ENCODE data around the gene ITPK1. TPM values are rescaled to one million over a fixed set of nuclear protein-coding genes. Genes with fewer than 3 reads are reported as not detected.

Gene ITPK1
- total RNA-seq, 1 donor from 2014 or later, result 59.8 TPM

- Mint-ChIP-seq H3K27ac (ENCODE audit: unreplicated experiment) (no peak overlapping the region), H3K36me3 (ENCODE audit: low read depth) (no peaks in the 10 kb centered on the region), H3K27me3 (ENCODE audit: low read depth) (no peaks in the 10 kb centered on the region), H3K9me3 (no peaks in the 10 kb centered on the region), H3K4me1 (peaks cover 4% of the 10 kb centered on the region), H3K4me3 (no peak overlapping the region)
- DNase-seq (ENCODE audit: low read depth, low spot score), result no peak
- TF ChIP-seq, protein P1, sequence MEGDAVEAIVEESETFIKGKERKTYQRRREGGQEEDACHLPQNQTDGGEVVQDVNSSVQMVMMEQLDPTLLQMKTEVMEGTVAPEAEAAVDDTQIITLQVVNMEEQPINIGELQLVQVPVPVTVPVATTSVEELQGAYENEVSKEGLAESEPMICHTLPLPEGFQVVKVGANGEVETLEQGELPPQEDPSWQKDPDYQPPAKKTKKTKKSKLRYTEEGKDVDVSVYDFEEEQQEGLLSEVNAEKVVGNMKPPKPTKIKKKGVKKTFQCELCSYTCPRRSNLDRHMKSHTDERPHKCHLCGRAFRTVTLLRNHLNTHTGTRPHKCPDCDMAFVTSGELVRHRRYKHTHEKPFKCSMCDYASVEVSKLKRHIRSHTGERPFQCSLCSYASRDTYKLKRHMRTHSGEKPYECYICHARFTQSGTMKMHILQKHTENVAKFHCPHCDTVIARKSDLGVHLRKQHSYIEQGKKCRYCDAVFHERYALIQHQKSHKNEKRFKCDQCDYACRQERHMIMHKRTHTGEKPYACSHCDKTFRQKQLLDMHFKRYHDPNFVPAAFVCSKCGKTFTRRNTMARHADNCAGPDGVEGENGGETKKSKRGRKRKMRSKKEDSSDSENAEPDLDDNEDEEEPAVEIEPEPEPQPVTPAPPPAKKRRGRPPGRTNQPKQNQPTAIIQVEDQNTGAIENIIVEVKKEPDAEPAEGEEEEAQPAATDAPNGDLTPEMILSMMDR (conservative IDR thresholded peaks at IDR 0.05), result no peak
Observed at GRCh38 chr14:92950773-92951172, 165.0 kb downstream of the ITPK1 start.

- peaks cover 4% of the 10 kb centered on the region for H3K4me1 Mint-ChIP-seq
- no peak overlapping the region for H3K27ac Mint-ChIP-seq (ENCODE audit: unreplicated experiment)
- H3K36me3 Mint-ChIP-seq (ENCODE audit: low read depth), result no peaks in the 10 kb centered on the region
- no peaks in the 10 kb centered on the region for H3K27me3 Mint-ChIP-seq (ENCODE audit: low read depth)
- TF ChIP-seq, protein P1 (conservative IDR thresholded peaks at IDR 0.05), result no peak
- DNase-seq (ENCODE audit: low read depth, low spot score), result no peak
- no peak overlapping the region for H3K4me3 Mint-ChIP-seq
- H3K9me3 Mint-ChIP-seq, result no peaks in the 10 kb centered on the region
Observed at GRCh38 chr14:92950193-92950540, 165.6 kb downstream of the ITPK1 start.

GRCh38 chr14:92949496-92950192, 166.1 kb downstream of the ITPK1 start:
- H3K4me3 Mint-ChIP-seq, result no peak overlapping the region
- peaks cover 4% of the 10 kb centered on the region for H3K4me1 Mint-ChIP-seq
- no peaks in the 10 kb centered on the region for H3K36me3 Mint-ChIP-seq (ENCODE audit: low read depth)
- H3K27ac Mint-ChIP-seq (ENCODE audit: unreplicated experiment), result no peak overlapping the region
- no peaks in the 10 kb centered on the region for H3K9me3 Mint-ChIP-seq
- DNase-seq (ENCODE audit: low read depth, low spot score), result no peak
- no peaks in the 10 kb centered on the region for H3K27me3 Mint-ChIP-seq (ENCODE audit: low read depth)
- TF ChIP-seq, protein P1 (conservative IDR thresholded peaks at IDR 0.05), result no peak

- Mint-ChIP-seq H3K27ac (ENCODE audit: unreplicated experiment) (no peak overlapping the region), H3K9me3 (no peaks in the 10 kb centered on the region), H3K36me3 (ENCODE audit: low read depth) (no peaks in the 10 kb centered on the region), H3K4me3 (no peak overlapping the region), H3K4me1 (peaks cover 4% of the 10 kb centered on the region), H3K27me3 (ENCODE audit: low read depth) (no peaks in the 10 kb centered on the region)
- DNase-seq (ENCODE audit: low read depth, low spot score), result no peak
- TF ChIP-seq, protein P1 (conservative IDR thresholded peaks at IDR 0.05), result no peak
Observed at GRCh38 chr14:92948647-92949046, 167.1 kb downstream of the ITPK1 start.

DNA sequence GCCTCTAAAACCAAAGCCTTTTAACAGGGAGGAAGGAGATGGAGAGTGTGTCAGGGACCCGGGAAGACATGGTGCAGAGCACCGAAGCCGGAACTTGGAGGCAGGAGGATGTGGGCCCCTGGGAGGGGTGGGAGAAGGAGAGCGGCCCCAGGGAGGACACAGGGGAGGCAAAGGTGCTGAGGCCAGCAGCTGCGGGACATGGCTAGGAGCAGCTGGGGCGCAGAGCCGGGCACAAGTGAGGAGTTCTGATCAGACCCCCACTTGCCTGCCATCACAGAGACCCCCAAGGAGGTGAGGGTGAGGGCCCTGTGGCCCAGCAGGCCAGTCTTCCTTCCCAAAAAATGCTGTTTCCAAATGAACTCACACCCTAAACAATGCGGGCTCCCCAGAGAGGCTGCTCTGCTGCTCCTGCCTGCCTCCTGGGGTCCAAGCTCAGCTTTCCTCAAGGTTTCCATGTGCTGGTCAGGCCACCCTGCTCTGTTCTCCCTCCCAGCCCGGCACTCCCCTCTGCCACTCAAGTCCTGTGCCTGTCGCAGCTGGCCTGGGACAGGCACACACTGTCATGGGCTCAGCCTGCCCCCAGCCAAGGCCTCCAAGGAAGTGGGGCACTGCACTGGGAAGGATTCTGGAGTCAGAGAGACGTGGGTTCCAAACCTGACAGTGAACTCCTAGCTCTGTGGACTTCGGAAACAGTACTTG, 168.7 kb downstream of the ITPK1 start:
- TF ChIP-seq, protein P1 (conservative IDR thresholded peaks at IDR 0.05), result no peak
- peaks cover 2% of the 10 kb centered on the region for H3K4me1 Mint-ChIP-seq
- no peaks in the 10 kb centered on the region for H3K36me3 Mint-ChIP-seq (ENCODE audit: low read depth)
- H3K27me3 Mint-ChIP-seq (ENCODE audit: low read depth), result no peaks in the 10 kb centered on the region
- no peak overlapping the region for H3K27ac Mint-ChIP-seq (ENCODE audit: unreplicated experiment)
- DNase-seq (ENCODE audit: low read depth, low spot score), result no peak
- H3K9me3 Mint-ChIP-seq, result no peaks in the 10 kb centered on the region
- H3K4me3 Mint-ChIP-seq, result no peak overlapping the region

Measured in neural crest cell (in vitro differentiated cells).